GM12891 (cell line): ENCODE measurements around the gene SLC9A1. TPM values are rescaled to one million over a fixed set of nuclear protein-coding genes. Genes with fewer than 3 reads are reported as not detected.
"Not testable (repeated sequence)": the region's sequence is repeated elsewhere in the genome, so short reads cannot be mapped to it uniquely, and the experiment has no call there.

Experiments
- DNase-seq: peaks from one replicate; pipeline ENCODE4 v3.0.0; 2011; ENCODE audit warnings: low spot score; ENCODE audit not compliant: insufficient read length
- FAIRE-seq: peaks from 2 replicates; lab custom pipeline; 2011; peaks lifted over from hg19 to GRCh38; lab: Jason Lieb, UNC
- PAX5 ChIP-seq: IDR thresholded peaks from 2 replicates; pipeline ENCODE4 v1.6.1; 2011; ENCODE audit warnings: low read length, moderate library complexity, mild to moderate bottlenecking; ENCODE audit not compliant: insufficient read depth, severe bottlenecking
- POLR2A ChIP-seq: IDR thresholded peaks from 2 replicates; pipeline ENCODE4 v1.6.1; 2011; ENCODE audit warnings: low read depth, low read length, control low read depth
- POLR2AphosphoS5 ChIP-seq: IDR thresholded peaks from 2 replicates; pipeline ENCODE4 v1.6.1; 2011; ENCODE audit warnings: low read depth, low read length, control low read depth
- POU2F2 ChIP-seq: IDR thresholded peaks from 2 replicates; pipeline ENCODE4 v1.6.1; 2011; ENCODE audit warnings: low read depth, mild to moderate bottlenecking, control low read depth, low read length, moderate library complexity
- SPI1 ChIP-seq: IDR thresholded peaks from 2 replicates; pipeline ENCODE4 v1.6.1; 2011; ENCODE audit warnings: low read depth, low read length, control low read depth
- TAF1 ChIP-seq: IDR thresholded peaks from 2 replicates; pipeline ENCODE4 v1.6.1; 2011; ENCODE audit warnings: low read depth, low read length, control low read depth
- polyA plus RNA-seq: library from polyadenylated mRNA; unstranded; fragments of >200 nt; gene quantifications from one replicate; pipeline ENCODE4 v1.2.1, GENCODE V29; 2012; ENCODE audit warnings: low read depth, missing spikeins, inconsistent platforms; ENCODE audit not compliant: missing spikeins

The SLC9A1 gene
- polyA plus RNA-seq = 8.9 TPM

DNA sequence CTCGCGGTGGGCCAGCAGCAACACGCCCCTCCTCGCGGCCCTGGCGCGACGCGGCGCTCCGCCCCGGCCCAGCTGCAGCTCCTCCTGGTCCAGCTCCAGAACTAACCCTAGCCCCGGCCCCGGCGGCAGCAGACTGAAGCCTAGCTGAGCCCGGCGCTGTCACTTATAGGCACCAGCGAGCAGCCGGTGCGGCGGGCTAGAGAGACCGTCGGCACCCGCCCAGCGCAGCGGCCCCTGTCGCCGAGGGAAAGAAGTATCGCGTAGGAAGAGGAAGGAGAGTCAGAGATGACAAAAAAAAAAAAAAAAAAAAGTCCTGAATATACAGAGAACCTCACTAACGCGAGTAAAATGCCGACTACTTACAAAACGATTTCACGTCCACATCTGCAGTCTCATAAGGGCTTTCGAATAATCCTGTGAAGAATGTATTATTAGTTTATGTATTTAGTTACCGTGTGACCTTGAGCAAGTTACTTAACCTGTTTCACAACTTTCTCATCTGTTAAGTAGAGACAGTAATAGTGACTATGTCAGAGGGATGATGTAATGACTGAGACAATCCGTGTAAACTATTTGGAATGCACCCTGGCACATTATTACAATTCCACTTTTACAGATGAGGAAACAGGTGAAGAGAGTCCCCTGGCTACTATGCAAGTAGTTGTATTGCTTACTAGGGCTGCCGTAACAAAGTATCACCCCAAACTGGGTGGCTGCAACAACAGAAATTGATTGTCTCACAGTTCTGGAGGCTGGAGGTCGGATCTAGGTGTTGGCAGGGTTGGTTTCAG lies at the start of gene SLC9A1:
SLC9A1 (minus strand) TSS at position 135 of the 791 bp plus-strand sequence. CDS start 791 bp downstream, outside the sequence.
- TF ChIP-seq PAX5 = peak; percentile 61
- TF ChIP-seq TAF1 = peak; percentile 100
- peak; percentile 99 for TF ChIP-seq POLR2AphosphoS5
- TF ChIP-seq SPI1 = no peak
- TF ChIP-seq POU2F2 = peak; percentile 97
- peak; percentile 99 for TF ChIP-seq POLR2A
- FAIRE-seq = peak; percentile 93
- peak; percentile 83 for DNase-seq

DNA sequence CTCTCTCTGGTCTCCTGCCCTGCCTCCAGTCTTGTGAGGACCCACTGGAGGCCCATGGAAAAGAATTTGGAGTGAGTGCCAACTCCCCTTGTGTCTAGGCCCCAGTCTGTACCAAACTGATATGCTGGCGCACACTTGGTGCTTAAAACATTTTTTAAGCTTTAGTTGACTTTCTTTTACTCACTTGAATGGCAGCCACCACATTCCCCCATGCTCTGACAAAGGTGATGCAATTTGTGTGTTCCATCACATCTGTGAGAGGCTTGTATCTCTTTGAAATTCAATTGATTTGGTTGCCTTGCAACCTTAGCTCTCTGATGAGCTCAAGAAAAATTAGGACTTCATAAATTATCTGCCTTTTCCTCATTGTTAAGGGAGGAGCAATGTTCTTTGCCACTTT lies 49.0 kb upstream of the SLC9A1 start:
- no peak for DNase-seq
- TF ChIP-seq PAX5 (no peak), SPI1 (no peak), TAF1 (no peak), POLR2AphosphoS5 (no peak), POU2F2 (no peak), POLR2A (no peak)
- no peak for FAIRE-seq

DNA sequence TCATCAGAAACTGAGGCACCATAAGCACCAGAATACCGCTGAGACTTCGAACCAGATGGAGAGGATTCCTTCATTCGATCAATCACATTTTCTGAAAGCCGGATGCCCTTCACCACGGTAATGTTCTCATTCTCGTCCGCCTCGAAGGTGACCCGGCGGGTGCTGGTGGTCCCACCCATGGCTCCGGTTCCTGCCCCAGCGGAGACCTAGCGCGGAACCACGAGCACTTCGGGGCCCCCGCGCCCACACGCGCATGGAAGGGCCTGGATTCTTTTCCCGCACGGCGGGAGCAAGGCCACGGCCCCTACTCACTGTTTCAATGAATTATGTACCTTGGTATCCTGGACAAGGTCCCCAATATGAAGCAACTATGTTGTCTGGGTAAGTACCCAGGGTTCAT lies 46.4 kb upstream of the SLC9A1 start:
- TF ChIP-seq POLR2A (no peak), PAX5 (no peak), TAF1 (no peak), POU2F2 (no peak), POLR2AphosphoS5 (no peak), SPI1 (no peak)
- no peak for DNase-seq
- FAIRE-seq = no peak

DNA sequence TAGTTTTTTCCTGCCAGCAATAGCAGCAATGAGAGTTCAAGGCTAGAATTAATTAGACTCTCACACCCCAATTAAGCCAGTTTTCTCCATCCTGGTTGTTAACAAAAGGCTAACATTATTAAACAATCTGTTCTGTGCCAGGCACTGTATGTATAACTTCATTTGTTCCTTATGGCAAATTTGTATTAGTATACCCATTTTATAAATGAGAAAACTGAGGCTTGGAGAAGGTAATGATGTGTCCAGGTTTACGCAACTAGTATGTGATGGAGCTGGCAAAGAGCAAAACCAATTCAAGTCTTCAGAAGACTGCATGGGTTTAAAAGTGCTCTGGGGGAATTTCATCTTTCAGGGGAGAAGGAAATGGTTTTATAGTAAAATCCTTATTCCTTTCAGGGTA lies 38.3 kb upstream of the SLC9A1 start:
- TF ChIP-seq PAX5 = no peak
- TF ChIP-seq POLR2A = no peak
- no peak for TF ChIP-seq POU2F2
- FAIRE-seq (no peak), DNase-seq (no peak)

DNA sequence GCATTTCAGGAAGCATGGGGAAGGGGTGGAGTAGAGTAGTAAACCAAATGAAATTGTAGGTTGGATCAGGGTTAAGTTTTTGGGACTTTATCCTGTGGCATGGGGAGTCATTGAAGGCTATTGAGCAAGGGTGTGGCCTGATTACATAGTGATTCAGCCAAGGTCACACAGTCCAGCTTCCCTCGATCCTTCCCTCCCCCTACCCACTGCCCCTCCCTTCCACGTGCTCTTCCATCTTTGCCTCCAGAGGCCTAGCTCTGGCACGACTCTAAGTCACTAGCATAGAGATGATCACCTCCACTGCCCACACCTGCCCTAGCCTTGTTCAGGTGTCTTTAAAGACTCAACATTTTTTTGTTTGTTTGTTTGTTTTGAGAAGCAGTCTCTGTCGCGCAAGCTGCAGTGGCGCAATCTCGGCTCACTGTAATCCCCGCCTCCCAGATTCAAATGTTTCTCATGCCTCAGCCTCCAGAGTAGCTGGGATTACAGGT lies 37.2 kb upstream of the SLC9A1 start:
- TF ChIP-seq TAF1 (no peak), POU2F2 (no peak), PAX5 (no peak), SPI1 (no peak), POLR2AphosphoS5 (no peak), POLR2A (no peak)
- no peak for DNase-seq
- no peak for FAIRE-seq

DNA sequence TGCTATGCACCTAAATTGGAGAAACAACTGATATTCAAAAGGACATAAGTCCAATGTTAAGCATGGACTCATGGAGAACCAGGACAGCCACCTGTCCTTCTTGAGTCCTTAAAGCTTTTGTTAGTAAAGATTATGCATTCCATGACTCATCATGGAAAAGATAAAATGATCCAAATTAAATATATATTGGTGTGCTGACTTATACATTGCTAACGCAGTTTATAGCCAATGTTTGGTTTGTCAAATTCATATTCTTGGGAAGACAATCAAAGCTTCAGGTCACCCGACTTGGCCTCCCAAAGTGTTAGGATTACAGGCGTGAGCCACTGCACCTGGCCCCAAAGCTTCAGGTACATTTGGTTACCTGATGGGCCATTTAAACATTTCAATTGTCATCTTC lies 29.7 kb upstream of the SLC9A1 start:
- DNase-seq, FAIRE-seq: not testable (repeated sequence)

DNA sequence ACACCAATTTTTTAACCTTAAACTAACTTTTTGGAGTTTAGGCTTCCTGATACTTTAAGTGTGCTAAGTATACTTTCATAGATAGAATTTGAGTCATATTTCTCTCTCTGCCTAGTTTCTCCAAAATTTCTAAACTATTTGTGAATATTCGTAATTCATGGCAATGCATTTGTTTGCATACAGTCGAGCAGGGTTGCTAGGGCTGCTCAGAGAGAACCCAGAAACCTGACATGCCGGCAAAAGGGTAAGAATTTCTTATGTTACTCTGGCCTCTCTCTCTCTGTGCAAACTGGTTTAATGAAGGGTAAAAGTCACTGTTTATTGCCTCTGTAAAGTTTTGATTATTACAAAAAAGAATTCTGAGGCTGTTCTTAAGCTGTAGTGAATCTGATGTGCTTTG lies 25.1 kb upstream of the SLC9A1 start:
- TF ChIP-seq POU2F2 (no peak), POLR2A (no peak), SPI1 (no peak), PAX5 (no peak), TAF1 (no peak), POLR2AphosphoS5 (no peak)
- DNase-seq = no peak
- FAIRE-seq = no peak

DNA sequence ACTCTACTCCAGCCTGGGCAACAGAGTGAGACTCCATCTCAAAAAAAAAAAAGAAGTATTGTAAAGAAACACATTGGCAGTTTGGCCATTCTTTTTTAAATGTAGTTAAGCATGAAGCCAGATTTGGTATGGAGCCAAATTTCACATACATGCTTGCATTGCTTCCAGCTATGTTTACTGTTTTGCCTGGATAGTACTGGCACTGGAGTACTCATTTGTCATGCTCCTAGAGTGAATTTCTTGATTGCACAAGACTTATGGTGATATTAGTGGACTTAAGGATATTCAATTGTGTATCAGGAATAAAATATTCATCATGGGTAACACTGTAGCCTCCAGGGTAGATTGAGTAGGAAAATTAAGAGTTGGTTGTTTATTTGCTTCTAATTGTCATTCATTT lies 24.5 kb upstream of the SLC9A1 start:
- FAIRE-seq = no peak
- TF ChIP-seq POU2F2 (no peak), SPI1 (no peak), POLR2A (no peak), POLR2AphosphoS5 (no peak), PAX5 (no peak), TAF1 (no peak)

DNA sequence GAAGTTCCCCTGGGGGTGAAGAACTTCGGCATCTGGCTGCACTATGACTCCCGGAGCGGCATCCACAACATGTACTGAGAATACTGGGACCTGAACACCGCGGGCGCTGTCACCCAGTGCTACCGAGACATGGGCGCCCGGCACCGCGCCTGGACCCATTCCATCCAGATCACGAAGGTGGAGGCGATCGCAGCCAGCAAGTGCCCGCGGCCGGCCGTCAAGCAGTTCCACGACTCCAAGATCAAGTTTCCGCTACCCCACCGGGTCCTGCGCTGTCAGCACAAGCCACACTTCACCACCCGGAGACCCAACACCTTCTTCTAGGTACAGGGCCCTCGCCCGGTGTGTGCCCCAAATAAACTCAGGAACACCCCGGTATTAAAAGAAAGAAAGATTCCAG lies 22.0 kb upstream of the SLC9A1 start:
- DNase-seq (no peak), FAIRE-seq (no peak)
- TF ChIP-seq POLR2AphosphoS5 (no peak), POLR2A (no peak)

More for the DNA sequence above, 24.5 kb upstream of the SLC9A1 start:
- no peak for DNase-seq

DNA sequence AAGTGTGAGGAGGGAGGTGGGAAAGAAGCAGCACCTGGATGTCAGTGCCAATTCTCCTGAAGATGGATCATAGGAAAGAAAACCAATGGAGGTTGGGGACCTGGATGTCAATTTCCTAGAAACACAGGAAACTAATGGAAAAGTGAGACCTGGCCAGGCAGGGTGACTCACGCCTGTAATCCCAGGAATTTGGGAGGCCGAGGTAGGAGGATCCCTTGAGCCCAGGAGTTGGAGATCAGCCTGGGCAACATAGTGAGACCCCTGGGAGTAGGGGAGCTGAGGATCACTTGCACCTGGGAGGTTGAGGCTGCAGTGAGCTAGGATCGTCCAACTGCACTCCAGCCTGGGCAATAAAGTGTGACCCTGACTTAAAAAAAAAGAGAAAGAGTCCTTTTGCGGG lies 21.4 kb upstream of the SLC9A1 start:
- no peak for FAIRE-seq
- DNase-seq = no peak
- TF ChIP-seq POLR2A (no peak), SPI1 (no peak), TAF1 (no peak), POLR2AphosphoS5 (no peak)

DNA sequence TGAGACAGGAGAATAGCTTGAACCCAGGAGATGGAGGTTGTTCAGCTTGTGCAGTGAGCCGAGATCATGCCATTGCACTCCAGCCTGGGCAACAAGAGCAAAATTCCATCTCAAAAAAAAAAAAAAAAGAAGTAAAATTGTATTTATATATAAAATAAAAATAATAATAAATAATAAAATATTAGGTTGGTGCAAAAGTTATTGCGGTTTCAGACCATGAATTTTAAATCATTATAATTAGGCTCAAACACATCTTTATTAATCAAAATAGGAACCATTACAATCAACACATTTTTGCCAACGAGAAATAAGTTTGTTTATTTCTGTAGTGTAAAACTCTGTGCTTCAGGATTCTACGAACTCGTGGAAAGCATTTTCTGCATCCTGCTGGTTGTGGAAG lies 18.1 kb upstream of the SLC9A1 start:
- FAIRE-seq, DNase-seq: not testable (repeated sequence)
